ENCODE measurements around the gene TTC28. TPM values are rescaled to one million over a fixed set of nuclear protein-coding genes. Genes with fewer than 3 reads are reported as not detected.
"Not testable (repeated sequence)": the region's sequence is repeated elsewhere in the genome, so short reads cannot be mapped to it uniquely, and the experiment has no call there.

TTC28 gene
- total RNA-seq, 3 donors from 2014 or later: 9.6 to 32.3 (median 13.2) TPM

DNA sequence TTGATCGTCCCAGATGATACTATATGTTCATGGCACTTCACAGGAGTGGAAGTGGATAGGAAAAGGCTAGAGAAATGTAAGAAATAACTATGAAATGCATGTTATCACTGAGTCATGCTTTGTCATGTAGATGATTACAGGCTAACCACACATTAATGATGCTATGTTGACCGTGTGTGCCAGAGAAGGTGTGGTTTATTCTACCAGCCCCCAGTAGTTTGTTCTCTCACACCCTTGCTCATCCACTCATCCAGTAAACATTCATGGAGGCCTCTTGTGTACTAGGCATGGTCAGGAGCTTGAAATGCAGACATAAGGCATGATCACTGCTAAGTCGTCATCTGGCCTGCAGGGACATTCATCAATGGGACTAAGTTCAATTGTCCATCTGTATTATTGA, 607.6 kb downstream of the TTC28 start:
- intact Hi-C loops (cut with DNase I, micrococcal nuclease): no loop called here
- DNase-seq (no peak), ATAC-seq (no peak)
- no peak for TF ChIP-seq CTCF (IDR thresholded peaks at IDR 0.05)
- no peak overlapping the region for H3K4me3 ChIP-seq
- no peaks in the 10 kb centered on the region for H3K4me1 ChIP-seq (ENCODE audit: low read depth)
- H3K36me3 ChIP-seq (ENCODE audit: low read depth): no peaks in the 10 kb centered on the region
- H3K9me3 ChIP-seq: no peaks in the 10 kb centered on the region

DNA sequence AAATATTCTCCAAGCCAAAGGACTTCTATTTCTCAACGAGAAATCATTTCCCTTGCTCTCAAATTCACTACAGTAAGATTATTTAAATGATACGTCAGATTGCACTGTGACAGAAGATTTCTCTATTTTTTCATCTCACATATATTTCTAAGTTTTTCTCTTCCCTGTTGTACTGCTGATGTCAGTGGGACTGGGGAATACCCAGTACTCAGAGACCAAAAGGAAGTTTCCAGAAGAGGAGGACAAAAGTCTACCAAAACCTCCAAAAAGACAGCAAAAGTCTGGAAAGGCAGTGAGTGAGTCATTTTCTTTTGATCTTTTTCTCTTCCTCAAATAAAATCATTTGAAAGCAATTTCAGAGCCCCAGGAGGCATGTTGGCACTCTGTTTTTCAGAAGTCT, 610.8 kb downstream of the TTC28 start:
- no peak for ATAC-seq
- no peak for DNase-seq
- H3K36me3 ChIP-seq (ENCODE audit: low read depth): no peaks in the 10 kb centered on the region
- no peaks in the 10 kb centered on the region for H3K9me3 ChIP-seq
- intact Hi-C loops (cut with DNase I, micrococcal nuclease): no loop called here
- no peaks in the 10 kb centered on the region for H3K4me1 ChIP-seq (ENCODE audit: low read depth)
- TF ChIP-seq CTCF (IDR thresholded peaks at IDR 0.05): no peak
- no peak overlapping the region for H3K4me3 ChIP-seq

DNA sequence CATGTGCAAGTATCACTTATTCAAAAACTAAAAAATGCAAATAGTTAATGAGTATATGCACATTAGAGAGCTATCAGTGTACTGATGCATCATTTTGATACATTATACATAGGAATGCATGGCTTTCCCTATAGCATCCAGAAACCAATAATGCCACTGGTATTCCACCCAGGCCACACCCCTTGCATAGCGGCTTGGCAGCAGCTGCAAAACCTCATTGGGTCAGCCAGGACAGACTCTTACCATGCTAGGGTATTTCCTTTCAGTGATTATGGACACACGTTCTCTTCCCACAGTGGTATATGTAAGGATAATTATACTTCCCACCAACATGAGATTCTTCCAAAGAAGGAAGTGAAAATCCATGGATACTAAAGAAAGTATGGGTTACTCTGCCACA, 614.7 kb downstream of the TTC28 start:
- Histone ChIP-seq H3K4me3 (no peak overlapping the region), H3K4me1 (ENCODE audit: low read depth) (no peaks in the 10 kb centered on the region), H3K9me3 (peaks cover 4% of the 10 kb centered on the region), H3K36me3 (ENCODE audit: low read depth) (no peaks in the 10 kb centered on the region)
- intact Hi-C loops (cut with DNase I, micrococcal nuclease): no loop called here
- no peak for ATAC-seq
- no peak for DNase-seq
- no peak for TF ChIP-seq CTCF (IDR thresholded peaks at IDR 0.05)

DNA sequence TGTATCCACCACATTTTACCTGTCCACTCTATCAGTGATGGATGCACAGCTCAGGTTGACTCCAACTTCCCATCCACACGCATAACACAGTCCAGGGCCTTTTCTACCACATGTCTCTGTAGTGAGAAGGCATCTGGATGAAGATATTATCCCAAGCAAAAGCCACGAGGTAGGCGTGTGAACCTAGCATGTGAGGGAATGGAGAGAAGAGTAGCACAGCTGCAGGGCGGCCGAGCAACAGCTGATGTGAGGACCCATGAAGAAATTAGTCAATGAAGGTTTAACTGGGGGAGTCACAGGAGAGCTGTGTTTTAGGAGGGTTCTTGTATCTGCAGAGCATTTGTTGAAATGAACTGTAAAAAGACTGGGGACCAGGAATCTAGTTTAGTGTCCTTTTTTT, 616.0 kb downstream of the TTC28 start:
- intact Hi-C loops (cut with DNase I, micrococcal nuclease): no loop called here
- no peak for ATAC-seq
- H3K36me3 ChIP-seq (ENCODE audit: low read depth): no peaks in the 10 kb centered on the region
- H3K9me3 ChIP-seq: peaks cover 4% of the 10 kb centered on the region
- no peak overlapping the region for H3K4me3 ChIP-seq
- no peaks in the 10 kb centered on the region for H3K4me1 ChIP-seq (ENCODE audit: low read depth)
- no peak for DNase-seq
- no peak for TF ChIP-seq CTCF (IDR thresholded peaks at IDR 0.05)

GRCh38 chr22:28060594-28060993, 619.0 kb downstream of the TTC28 start:
- H3K36me3 ChIP-seq (ENCODE audit: low read depth); H3K4me3 ChIP-seq; H3K9me3 ChIP-seq; intact Hi-C loops (cut with DNase I, micrococcal nuclease); DNase-seq; ATAC-seq; H3K4me1 ChIP-seq (ENCODE audit: low read depth): not testable (repeated sequence)

GRCh38 chr22:28058036-28058435, 621.6 kb downstream of the TTC28 start:
- Histone ChIP-seq H3K4me3 (no peak overlapping the region), H3K4me1 (ENCODE audit: low read depth) (no peaks in the 10 kb centered on the region), H3K36me3 (ENCODE audit: low read depth) (no peaks in the 10 kb centered on the region), H3K9me3 (peaks cover 4% of the 10 kb centered on the region)
- intact Hi-C loops (cut with DNase I, micrococcal nuclease): loop anchor here in 1 of 2 donors (10.0 kb wide), 2 partner anchors 387 to 537 kb away; no protein-coding TSS in a partner anchor
- ATAC-seq (no peak), DNase-seq (no peak)
- TF ChIP-seq CTCF (IDR thresholded peaks at IDR 0.05): no peak

All from mucosa of descending colon (tissue), 3 donors.